Esophagus muscularis mucosa (tissue), 4 donors: Measurements from ENCODE around the gene ZNF93. TPM values are rescaled to one million over a fixed set of nuclear protein-coding genes. Genes with fewer than 3 reads are reported as not detected.
"Not testable (repeated sequence)": the region's sequence is repeated elsewhere in the genome, so short reads cannot be mapped to it uniquely, and the experiment has no call there.

Experiments used
- DNase-seq: peaks from one replicate; pipeline ENCODE4 v3.0.0-alpha.2; 2017; ENCODE audit errors: extremely low spot score
- H3K27ac ChIP-seq, 4 donors: fragments of 200-600 bp; sonication (generic); replicated peaks in 1 of 4; 1 replicate in 3 of 4; 2 replicates in 1 of 4; pipeline ENCODE4 v1.5.1; 2016 to 2019; ENCODE audit warnings: mild to moderate bottlenecking in 1 of 4
- H3K27me3 ChIP-seq, 4 donors: fragments of 200-600 bp; sonication (generic); one replicate each; pipeline versions ENCODE4 v1.5.1 to v1.6.0; 2016 to 2019
- H3K36me3 ChIP-seq, 4 donors: fragments of 200-600 bp; sonication (generic); one replicate each; pipeline ENCODE4 v1.5.1; 2016 to 2019
- H3K4me1 ChIP-seq, 4 donors: fragments of 200-600 bp; sonication (generic); one replicate each; pipeline ENCODE4 v1.5.1; 2016 to 2019
- H3K4me3 ChIP-seq, 4 donors: fragments of 200-600 bp; sonication (generic); 1 replicate in 2 of 4; 2 replicates in 2 of 4; pipeline ENCODE4 v1.5.1; 2016 to 2019; ENCODE audit warnings: mild to moderate bottlenecking in 4 of 4, moderate library complexity in 1 of 4
- H3K9me3 ChIP-seq, 4 donors: fragments of 200-600 bp; sonication (generic); 1 replicate in 3 of 4; 2 replicates in 1 of 4; pipeline ENCODE4 v1.5.1; 2016 to 2019
- EP300 ChIP-seq: sonication (generic); formaldehyde crosslinking; IDR thresholded peaks from one replicate; pipeline ENCODE4 v1.6.1; 2017; ENCODE audit warnings: antibody characterized with exemption
- POLR2A ChIP-seq: fragments of 450-650 bp; IDR thresholded peaks from one replicate; pipeline ENCODE4 v1.6.1; 2017; ENCODE audit warnings: antibody characterized with exemption, moderate library complexity, mild to moderate bottlenecking, low read depth
- POLR2AphosphoS5 ChIP-seq, 2 donors: sonication (generic); formaldehyde crosslinking; IDR thresholded peaks; one replicate each; pipeline ENCODE4 v1.6.1; 2017; ENCODE audit warnings: antibody characterized with exemption in 2 of 2
- WGBS: methylation state at CpG from one replicate; pipeline ENCODE4 v1.1.5; 2018; 5-methylcytosine and 5-hydroxymethylcytosine counted together
- intact Hi-C: fragments of 100-400 bp; cut with DNase I; formaldehyde crosslinking; loops from one replicate; pipeline ENCODE4 v1.15.1; 2023
- total RNA-seq, 4 donors: library from RNA; depleted of rRNA; stranded (reverse); fragments of >200 nt; gene quantifications; one replicate each; pipeline versions ENCODE4 v1.1.0 to v1.2.1, GENCODE V29; 2016
- TF ChIP-seq, protein P1 (sequence below), 3 experiments: fragments of 200-600 bp in 2 of 3; fragments of 450-650 bp in 1 of 3; sonication (generic) in 2 of 3; IDR thresholded peaks; one replicate each; pipeline ENCODE4 v1.5.1; 2017 to 2019; ENCODE audit warnings: antibody characterized with exemption in 3 of 3, mild to moderate bottlenecking in 2 of 3, moderate library complexity in 1 of 3

The ZNF93 gene
- total RNA-seq, 4 donors from 2014 or later, result 1.2 to 4.1 (median 2.1) TPM

DNA sequence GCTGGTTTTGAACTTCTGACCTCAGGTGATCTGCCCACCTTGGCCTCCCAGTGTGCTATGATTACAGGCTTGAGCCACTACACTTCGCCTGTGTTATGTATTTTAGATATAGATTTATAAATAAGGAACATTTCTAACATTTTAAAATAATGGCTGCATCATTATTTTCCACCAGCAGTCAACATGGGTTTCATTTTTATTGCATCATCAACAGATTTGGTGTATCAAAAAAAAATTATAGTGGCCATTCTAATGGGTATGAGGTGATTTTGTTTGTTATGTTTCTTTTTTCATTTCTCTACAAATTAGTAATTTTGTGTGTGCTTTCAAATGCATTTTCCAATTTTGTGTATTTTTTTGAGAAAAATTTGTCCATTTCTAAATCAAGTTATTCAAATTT lies 16.2 kb upstream of the ZNF93 start:
- no peak for DNase-seq
- Histone ChIP-seq H3K36me3 (peaks cover 5 to 48% (median 28%) of the 10 kb centered on the region in 4 donors), H3K9me3 (no peaks in the 10 kb centered on the region), H3K4me3 (no peak overlapping the region), H3K27ac (no peak overlapping the region), H3K4me1 (no peaks in the 10 kb centered on the region), H3K27me3 (no peaks in the 10 kb centered on the region)
- TF ChIP-seq POLR2AphosphoS5 (IDR thresholded peaks at IDR 0.05), result no peak
- TF ChIP-seq EP300, result no peak
- TF ChIP-seq, protein P1, sequence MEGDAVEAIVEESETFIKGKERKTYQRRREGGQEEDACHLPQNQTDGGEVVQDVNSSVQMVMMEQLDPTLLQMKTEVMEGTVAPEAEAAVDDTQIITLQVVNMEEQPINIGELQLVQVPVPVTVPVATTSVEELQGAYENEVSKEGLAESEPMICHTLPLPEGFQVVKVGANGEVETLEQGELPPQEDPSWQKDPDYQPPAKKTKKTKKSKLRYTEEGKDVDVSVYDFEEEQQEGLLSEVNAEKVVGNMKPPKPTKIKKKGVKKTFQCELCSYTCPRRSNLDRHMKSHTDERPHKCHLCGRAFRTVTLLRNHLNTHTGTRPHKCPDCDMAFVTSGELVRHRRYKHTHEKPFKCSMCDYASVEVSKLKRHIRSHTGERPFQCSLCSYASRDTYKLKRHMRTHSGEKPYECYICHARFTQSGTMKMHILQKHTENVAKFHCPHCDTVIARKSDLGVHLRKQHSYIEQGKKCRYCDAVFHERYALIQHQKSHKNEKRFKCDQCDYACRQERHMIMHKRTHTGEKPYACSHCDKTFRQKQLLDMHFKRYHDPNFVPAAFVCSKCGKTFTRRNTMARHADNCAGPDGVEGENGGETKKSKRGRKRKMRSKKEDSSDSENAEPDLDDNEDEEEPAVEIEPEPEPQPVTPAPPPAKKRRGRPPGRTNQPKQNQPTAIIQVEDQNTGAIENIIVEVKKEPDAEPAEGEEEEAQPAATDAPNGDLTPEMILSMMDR (IDR thresholded peaks at IDR 0.05), result no peak
- TF ChIP-seq POLR2A, result no peak
- intact Hi-C loops, result no loop called here
- 90% methylated on average over 1 of the region's 1 CpG for WGBS

- H3K27me3 ChIP-seq, H3K4me3 ChIP-seq, H3K27ac ChIP-seq, DNase-seq, intact Hi-C loops, H3K4me1 ChIP-seq: not testable (repeated sequence)
- Histone ChIP-seq H3K9me3 (peaks cover 0 to 29% (median 20%) of the 10 kb centered on the region in 4 donors), H3K36me3 (peaks cover 10 to 47% (median 23%) of the 10 kb centered on the region in 4 donors)
- WGBS, result 96% methylated on average over 3 of the region's 3 CpGs
These were observed 8.4 kb upstream of the ZNF93 start for GRCh38 chr19:19892055-19892941.

- no peaks in the 10 kb centered on the region for H3K27me3 ChIP-seq
- H3K4me3 ChIP-seq, result peak overlapping the region; percentile 68 to 77 (median 74)
- peak overlapping the region; percentile 86 to 94 (median 92) for H3K27ac ChIP-seq
- DNase-seq, result no peak
- H3K36me3 ChIP-seq, result no peaks in the 10 kb centered on the region
- TF ChIP-seq POLR2AphosphoS5 (IDR thresholded peaks at IDR 0.05) (no peak), EP300 (no peak), POLR2A (no peak)
- TF ChIP-seq, protein P1 (IDR thresholded peaks at IDR 0.05), result no peak
- intact Hi-C loops, result loop anchor here (5.0 to 10.0 kb wide), 3 partner anchors 33 to 665 kb away; partner anchors contain the start of genes ATP13A1, ZNF101, ZNF253 and ZNF737
- H3K9me3 ChIP-seq, result no peaks in the 10 kb centered on the region
- peaks cover 9 to 16% (median 13%) of the 10 kb centered on the region in 4 donors for H3K4me1 ChIP-seq
- 0% methylated on average over 9 of the region's 9 CpGs for WGBS
These were observed 512 bp upstream of the ZNF93 start for GRCh38 chr19:19900139-19900728.

DNA sequence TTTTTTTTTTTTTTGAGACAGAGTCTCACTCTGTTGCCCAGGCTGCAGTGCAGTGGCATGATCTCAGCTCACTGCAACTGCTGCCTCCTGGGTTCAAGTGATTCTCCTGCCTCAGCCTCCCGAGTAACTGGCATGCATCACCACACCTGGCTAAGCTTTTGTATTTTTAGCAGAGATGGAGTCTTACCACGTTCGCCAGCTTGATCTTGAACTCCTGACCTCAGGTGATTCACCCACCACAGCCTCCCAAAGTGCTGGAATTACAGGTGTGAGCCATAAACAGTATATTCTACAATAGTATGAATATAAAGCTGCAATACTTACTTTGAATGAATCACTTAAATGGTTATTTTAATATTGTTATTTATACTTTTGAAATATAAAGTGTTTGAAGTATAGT lies 6.8 kb downstream of the ZNF93 start:
- not testable (repeated sequence) for H3K36me3 ChIP-seq, H3K4me1 ChIP-seq, H3K27me3 ChIP-seq, DNase-seq, H3K4me3 ChIP-seq, H3K27ac ChIP-seq, H3K9me3 ChIP-seq
- intact Hi-C loops, result loop anchor here (10.0 kb wide), 2 partner anchors 243 to 657 kb away; partner anchors contain the start of genes ATP13A1, ZNF101 and ZNF737
- 63% methylated on average over 3 of the region's 3 CpGs for WGBS

DNA sequence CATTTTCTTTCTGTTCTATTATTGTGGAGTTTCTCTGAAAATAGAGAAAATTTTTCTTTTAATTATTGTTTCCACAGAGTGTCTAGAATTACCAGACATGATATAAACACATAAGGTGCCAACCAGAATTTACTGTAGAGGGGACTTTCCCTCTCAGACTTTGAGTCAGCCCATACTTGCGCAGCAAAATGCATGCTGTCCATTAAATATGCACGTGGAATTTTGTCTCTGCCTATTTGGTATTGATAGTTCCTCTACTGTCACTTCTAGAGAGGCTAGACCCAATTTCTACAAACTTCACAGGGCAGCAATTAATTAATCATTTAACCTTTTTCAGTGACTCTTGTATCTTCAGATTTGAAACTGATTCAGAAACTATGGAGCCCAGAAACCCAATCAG lies 8.9 kb downstream of the ZNF93 start:
- 94% methylated on average over 2 of the region's 2 CpGs for WGBS
- DNase-seq, result no peak
- no peaks in the 10 kb centered on the region for H3K9me3 ChIP-seq
- TF ChIP-seq, protein P1 (IDR thresholded peaks at IDR 0.05), result no peak
- TF ChIP-seq EP300 (no peak), POLR2AphosphoS5 (IDR thresholded peaks at IDR 0.05) (no peak), POLR2A (no peak)
- H3K27me3 ChIP-seq, result no peaks in the 10 kb centered on the region
- intact Hi-C loops, result loop anchor here (10.0 kb wide), 2 partner anchors 245 to 655 kb away; partner anchors contain the start of genes ATP13A1, ZNF101 and ZNF737
- H3K36me3 ChIP-seq, result no peaks in the 10 kb centered on the region
- no peak overlapping the region for H3K4me3 ChIP-seq
- no peaks in the 10 kb centered on the region for H3K4me1 ChIP-seq
- no peak overlapping the region for H3K27ac ChIP-seq
